Measurements from ENCODE around the gene STX10. TPM values are rescaled to one million over a fixed set of nuclear protein-coding genes. Genes with fewer than 3 reads are reported as not detected.

The STX10 gene
- total RNA-seq, 4 donors from 2014 or later: 58.6 to 145 (median 86.6) TPM

- peaks cover 3 to 64% (median 19%) of the 10 kb centered on the region in 4 donors for H3K4me1 ChIP-seq
- no peaks in the 10 kb centered on the region for H3K9me3 ChIP-seq
- TF ChIP-seq EP300 (IDR thresholded peaks at IDR 0.05): no peak
- no peak for TF ChIP-seq POLR2A (IDR thresholded peaks at IDR 0.05)
- peak in 2 of 5 experiments; percentile 17 to 31 for TF ChIP-seq CTCF (IDR thresholded peaks at IDR 0.05)
Observed at GRCh38 chr19:13153569-13154240, 3.5 kb upstream of the STX10 start.

GRCh38 chr19:13152974-13153568 lies 2.9 kb upstream of the STX10 start:
- H3K27me3 ChIP-seq: no peaks in the 10 kb centered on the region
- H3K4me1 ChIP-seq: peaks cover 3 to 71% (median 23%) of the 10 kb centered on the region in 4 donors
- H3K9me3 ChIP-seq: no peaks in the 10 kb centered on the region
- H3K27ac ChIP-seq: peak overlapping the region; percentile 96 to 99 (median 98)
- DNase-seq (ENCODE audit: low spot score in 2 of 2): peak; percentile 95 to 99
- TF ChIP-seq EP300 (IDR thresholded peaks at IDR 0.05): peak in 1 of 2 donors; percentile 100
- peak; percentile 99 for TF ChIP-seq POLR2A (IDR thresholded peaks at IDR 0.05)
- peak in 2 of 5 experiments; percentile 50 to 51 for TF ChIP-seq CTCF (IDR thresholded peaks at IDR 0.05)
- 0 to 1% methylated on average over 34 to 36 of the region's 59 CpGs for WGBS, 2 donors
- H3K36me3 ChIP-seq: no peaks in the 10 kb centered on the region
- H3K4me3 ChIP-seq: peak overlapping the region; percentile 66 to 98 (median 84)

More at GRCh38 chr19:13153569-13154240, 3.5 kb upstream of the STX10 start:
- peak overlapping the region; percentile 66 to 98 (median 84) for H3K4me3 ChIP-seq
- peak overlapping the region; percentile 96 to 99 (median 98) for H3K27ac ChIP-seq
- H3K27me3 ChIP-seq: no peaks in the 10 kb centered on the region
- no peak for DNase-seq (ENCODE audit: low spot score in 2 of 2)
- WGBS, 2 donors: 1% methylated on average over 32 to 66 of the region's 69 CpGs
- no peaks in the 10 kb centered on the region for H3K36me3 ChIP-seq

GRCh38 chr19:13152356-13152973 lies 2.3 kb upstream of the STX10 start:
- TF ChIP-seq POLR2A (IDR thresholded peaks at IDR 0.05) (no peak), EP300 (IDR thresholded peaks at IDR 0.05) (peak in 1 of 2 donors; percentile 76)
- Histone ChIP-seq H3K9me3 (no peaks in the 10 kb centered on the region), H3K27ac (peak overlapping the region; percentile 96 to 99 (median 98)), H3K36me3 (no peaks in the 10 kb centered on the region), H3K27me3 (no peaks in the 10 kb centered on the region), H3K4me1 (peaks cover 3 to 73% (median 23%) of the 10 kb centered on the region in 4 donors), H3K4me3 (peak overlapping the region; percentile 66 to 98 (median 84))
- WGBS, 2 donors: 0 to 2% methylated on average over 10 to 25 of the region's 25 CpGs
- peak in 1 of 2 donors; percentile 20 for DNase-seq (ENCODE audit: low spot score in 2 of 2)

- 0 to 1% methylated on average over 55 to 56 of the region's 71 CpGs for WGBS, 2 donors
- peak; percentile 97 for DNase-seq (ENCODE audit: low spot score in 2 of 2)
Observed at GRCh38 chr19:13151605-13152355, 1.6 kb upstream of the STX10 start.

More at GRCh38 chr19:13151605-13152355, 1.6 kb upstream of the STX10 start:
- TF ChIP-seq CTCF (IDR thresholded peaks at IDR 0.05) (peak in 4 of 5 experiments; percentile 16 to 53 (median 21)), EP300 (IDR thresholded peaks at IDR 0.05) (peak; percentile 56 to 99), POLR2A (IDR thresholded peaks at IDR 0.05) (peak; percentile 96 to 97)
- Histone ChIP-seq H3K27ac (peak overlapping the region; percentile 98 to 100 (median 98)), H3K9me3 (no peaks in the 10 kb centered on the region), H3K27me3 (no peaks in the 10 kb centered on the region), H3K4me1 (peaks cover 3 to 73% (median 23%) of the 10 kb centered on the region in 4 donors), H3K36me3 (peaks cover 0 to 4% (median 0%) of the 10 kb centered on the region in 3 donors), H3K4me3 (peak overlapping the region; percentile 66 to 98 (median 84))

Data from tibial nerve (tissue), 4 donors.